ENCODE measurements around the gene UNC50.

Gene UNC50

GRCh38 chr2:98578231-98578630 is 30.2 kb upstream of the UNC50 start:
- Histone ChIP-seq H3F3A (ENCODE audit: insufficient read depth) (no peaks in the 10 kb centered on the region), H3K36me3 (ENCODE audit: low read length) (no peaks in the 10 kb centered on the region), H3K27me3 (ENCODE audit: low read length) (no peaks in the 10 kb centered on the region), H3K9me3 (ENCODE audit: insufficient read depth, low read length) (no peaks in the 10 kb centered on the region), H4K20me1 (ENCODE audit: low read depth, low read length) (no peaks in the 10 kb centered on the region), H3K4me3 (ENCODE audit: insufficient read depth, low read length, poor library complexity, severe bottlenecking) (no peak overlapping the region), H3K9ac (ENCODE audit: low read length) (no peak overlapping the region), H3K4me2 (ENCODE audit: low read depth, low read length, poor library complexity, severe bottlenecking) (no peak overlapping the region), H3K27ac (ENCODE audit: low read depth, low read length) (no peak overlapping the region), H3K9me2 (replicated peaks; ENCODE audit: insufficient read depth, low read length) (no peaks in the 10 kb centered on the region), H3K79me2 (ENCODE audit: insufficient read depth, low read length) (no peaks in the 10 kb centered on the region), H2AFZ (ENCODE audit: low read depth, low read length, severe bottlenecking) (no peak overlapping the region)
- TF ChIP-seq, protein P1, sequence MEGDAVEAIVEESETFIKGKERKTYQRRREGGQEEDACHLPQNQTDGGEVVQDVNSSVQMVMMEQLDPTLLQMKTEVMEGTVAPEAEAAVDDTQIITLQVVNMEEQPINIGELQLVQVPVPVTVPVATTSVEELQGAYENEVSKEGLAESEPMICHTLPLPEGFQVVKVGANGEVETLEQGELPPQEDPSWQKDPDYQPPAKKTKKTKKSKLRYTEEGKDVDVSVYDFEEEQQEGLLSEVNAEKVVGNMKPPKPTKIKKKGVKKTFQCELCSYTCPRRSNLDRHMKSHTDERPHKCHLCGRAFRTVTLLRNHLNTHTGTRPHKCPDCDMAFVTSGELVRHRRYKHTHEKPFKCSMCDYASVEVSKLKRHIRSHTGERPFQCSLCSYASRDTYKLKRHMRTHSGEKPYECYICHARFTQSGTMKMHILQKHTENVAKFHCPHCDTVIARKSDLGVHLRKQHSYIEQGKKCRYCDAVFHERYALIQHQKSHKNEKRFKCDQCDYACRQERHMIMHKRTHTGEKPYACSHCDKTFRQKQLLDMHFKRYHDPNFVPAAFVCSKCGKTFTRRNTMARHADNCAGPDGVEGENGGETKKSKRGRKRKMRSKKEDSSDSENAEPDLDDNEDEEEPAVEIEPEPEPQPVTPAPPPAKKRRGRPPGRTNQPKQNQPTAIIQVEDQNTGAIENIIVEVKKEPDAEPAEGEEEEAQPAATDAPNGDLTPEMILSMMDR (IDR thresholded peaks at IDR 0.05; ENCODE audit: insufficient read depth, low read length, poor library complexity, severe bottlenecking), result no peak
- TF ChIP-seq EZH2phosphoT487 (conservative IDR thresholded peaks at IDR 0.05; ENCODE audit: low read length), result no peak

- TF ChIP-seq, protein P1 (IDR thresholded peaks at IDR 0.05; ENCODE audit: insufficient read depth, low read length, poor library complexity, severe bottlenecking), result no peak
- no peak for TF ChIP-seq EZH2phosphoT487 (conservative IDR thresholded peaks at IDR 0.05; ENCODE audit: low read length)
- Histone ChIP-seq H3K27ac (ENCODE audit: low read depth, low read length) (no peak overlapping the region), H3K4me3 (ENCODE audit: insufficient read depth, low read length, poor library complexity, severe bottlenecking) (no peak overlapping the region), H3K36me3 (ENCODE audit: low read length) (no peaks in the 10 kb centered on the region), H4K20me1 (ENCODE audit: low read depth, low read length) (no peaks in the 10 kb centered on the region), H3K9me3 (ENCODE audit: insufficient read depth, low read length) (no peaks in the 10 kb centered on the region), H3K79me2 (ENCODE audit: insufficient read depth, low read length) (no peaks in the 10 kb centered on the region), H3F3A (ENCODE audit: insufficient read depth) (no peaks in the 10 kb centered on the region), H3K4me2 (ENCODE audit: low read depth, low read length, poor library complexity, severe bottlenecking) (no peak overlapping the region), H2AFZ (ENCODE audit: low read depth, low read length, severe bottlenecking) (no peak overlapping the region), H3K9ac (ENCODE audit: low read length) (no peak overlapping the region), H3K27me3 (ENCODE audit: low read length) (no peaks in the 10 kb centered on the region), H3K9me2 (replicated peaks; ENCODE audit: insufficient read depth, low read length) (no peaks in the 10 kb centered on the region)
Measured at GRCh38 chr2:98579926-98580325, 28.5 kb upstream of the UNC50 start.

DNA sequence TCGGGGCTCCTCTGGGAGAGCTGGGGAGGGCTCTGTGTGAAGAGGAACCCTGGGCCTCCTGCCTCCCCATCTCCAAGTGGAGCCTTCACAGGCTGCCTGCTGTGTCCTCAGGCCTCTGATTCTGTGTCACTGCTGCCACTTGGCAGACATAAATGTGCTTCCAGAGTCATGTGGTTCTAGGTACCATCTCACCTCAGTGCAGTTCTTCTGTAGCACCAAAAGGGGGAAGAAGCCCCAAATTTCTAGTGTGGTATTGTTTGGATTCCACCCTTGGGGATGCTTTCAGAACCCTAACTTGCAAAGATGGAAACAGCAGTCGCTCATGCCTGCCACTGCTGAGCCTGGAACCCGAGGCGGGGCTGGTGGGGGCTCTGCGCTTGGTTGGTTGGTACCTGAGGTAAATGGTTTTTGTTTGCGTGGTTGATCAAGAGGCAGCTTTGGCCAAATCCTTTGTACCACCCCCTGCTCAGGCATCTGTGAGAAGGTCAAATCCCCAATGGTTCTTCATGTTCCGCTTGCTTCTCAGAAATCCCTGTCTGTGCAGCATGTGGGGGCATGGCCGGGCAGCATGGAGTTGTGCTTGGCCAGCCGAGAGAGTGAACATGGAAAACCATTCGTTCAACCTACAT is 27.6 kb upstream of the UNC50 start:
- Histone ChIP-seq H3K79me2 (ENCODE audit: insufficient read depth, low read length) (no peaks in the 10 kb centered on the region), H3K4me2 (ENCODE audit: low read depth, low read length, poor library complexity, severe bottlenecking) (no peak overlapping the region), H3K9ac (ENCODE audit: low read length) (no peak overlapping the region), H3K9me3 (ENCODE audit: insufficient read depth, low read length) (no peaks in the 10 kb centered on the region), H3K27me3 (ENCODE audit: low read length) (no peaks in the 10 kb centered on the region), H3K36me3 (ENCODE audit: low read length) (no peaks in the 10 kb centered on the region), H3K9me2 (replicated peaks; ENCODE audit: insufficient read depth, low read length) (no peaks in the 10 kb centered on the region), H4K20me1 (ENCODE audit: low read depth, low read length) (no peaks in the 10 kb centered on the region), H2AFZ (ENCODE audit: low read depth, low read length, severe bottlenecking) (no peak overlapping the region), H3K4me3 (ENCODE audit: insufficient read depth, low read length, poor library complexity, severe bottlenecking) (no peak overlapping the region), H3F3A (ENCODE audit: insufficient read depth) (no peaks in the 10 kb centered on the region), H3K27ac (ENCODE audit: low read depth, low read length) (no peak overlapping the region)
- TF ChIP-seq, protein P1 (IDR thresholded peaks at IDR 0.05; ENCODE audit: insufficient read depth, low read length, poor library complexity, severe bottlenecking), result no peak
- TF ChIP-seq EZH2phosphoT487 (conservative IDR thresholded peaks at IDR 0.05; ENCODE audit: low read length), result no peak

Data from SU-DHL-6 (cell line).